Esophagus muscularis mucosa (tissue), 4 donors: Measurements from ENCODE around the gene NSD2.
"Not testable (repeated sequence)": the region's sequence is repeated elsewhere in the genome, so short reads cannot be mapped to it uniquely, and the experiment has no call there.

Experiments
- CTCF ChIP-seq, 3 experiments: fragments of 200-600 bp in 2 of 3; fragments of 450-650 bp in 1 of 3; sonication (generic) in 2 of 3; IDR thresholded peaks; one replicate each; pipeline ENCODE4 v1.5.1; 2017 to 2019; ENCODE audit warnings: antibody characterized with exemption in 3 of 3, mild to moderate bottlenecking in 2 of 3, moderate library complexity in 1 of 3
- EP300 ChIP-seq: sonication (generic); formaldehyde crosslinking; IDR thresholded peaks from one replicate; pipeline ENCODE4 v1.6.1; 2017; ENCODE audit warnings: antibody characterized with exemption
- POLR2A ChIP-seq: fragments of 450-650 bp; IDR thresholded peaks from one replicate; pipeline ENCODE4 v1.6.1; 2017; ENCODE audit warnings: antibody characterized with exemption, moderate library complexity, mild to moderate bottlenecking, low read depth
- POLR2AphosphoS5 ChIP-seq, 2 donors: sonication (generic); formaldehyde crosslinking; IDR thresholded peaks; one replicate each; pipeline ENCODE4 v1.6.1; 2017; ENCODE audit warnings: antibody characterized with exemption in 2 of 2

- not testable (repeated sequence) for TF ChIP-seq EP300; POLR2A; CTCF (IDR thresholded peaks at IDR 0.05); POLR2AphosphoS5 (IDR thresholded peaks at IDR 0.05)
Observed at GRCh38 chr4:2003361-2003760, 132.2 kb downstream of the NSD2 start.
